SU-DHL-6 (cell line): ENCODE measurements around the gene ACOT6.
"Not testable (repeated sequence)": the region's sequence is repeated elsewhere in the genome, so short reads cannot be mapped to it uniquely, and the experiment has no call there.

Experiments
- EZH2phosphoT487 ChIP-seq: fragments of 200-600 bp; sonication (generic), shearing (Covaris generic); conservative IDR thresholded peaks from 2 replicates; pipeline ENCODE4 v1.6.1; 2018; ENCODE audit warnings: mild to moderate bottlenecking, antibody characterized with exemption, low read length, moderate library complexity, mixed read lengths
- TF ChIP-seq, protein P1 (sequence below): fragments of 200-600 bp; sonication (generic); IDR thresholded peaks from one replicate; pipeline ENCODE4 v1.5.1; 2017; ENCODE audit warnings: antibody characterized with exemption, mild to moderate bottlenecking, low read length, moderate library complexity; ENCODE audit not compliant: insufficient read depth, poor library complexity, severe bottlenecking

GRCh38 chr14:73568886-73569184 lies 43.5 kb upstream of the ACOT6 start:
- TF ChIP-seq, protein P1, sequence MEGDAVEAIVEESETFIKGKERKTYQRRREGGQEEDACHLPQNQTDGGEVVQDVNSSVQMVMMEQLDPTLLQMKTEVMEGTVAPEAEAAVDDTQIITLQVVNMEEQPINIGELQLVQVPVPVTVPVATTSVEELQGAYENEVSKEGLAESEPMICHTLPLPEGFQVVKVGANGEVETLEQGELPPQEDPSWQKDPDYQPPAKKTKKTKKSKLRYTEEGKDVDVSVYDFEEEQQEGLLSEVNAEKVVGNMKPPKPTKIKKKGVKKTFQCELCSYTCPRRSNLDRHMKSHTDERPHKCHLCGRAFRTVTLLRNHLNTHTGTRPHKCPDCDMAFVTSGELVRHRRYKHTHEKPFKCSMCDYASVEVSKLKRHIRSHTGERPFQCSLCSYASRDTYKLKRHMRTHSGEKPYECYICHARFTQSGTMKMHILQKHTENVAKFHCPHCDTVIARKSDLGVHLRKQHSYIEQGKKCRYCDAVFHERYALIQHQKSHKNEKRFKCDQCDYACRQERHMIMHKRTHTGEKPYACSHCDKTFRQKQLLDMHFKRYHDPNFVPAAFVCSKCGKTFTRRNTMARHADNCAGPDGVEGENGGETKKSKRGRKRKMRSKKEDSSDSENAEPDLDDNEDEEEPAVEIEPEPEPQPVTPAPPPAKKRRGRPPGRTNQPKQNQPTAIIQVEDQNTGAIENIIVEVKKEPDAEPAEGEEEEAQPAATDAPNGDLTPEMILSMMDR = not testable (repeated sequence)
- not testable (repeated sequence) for TF ChIP-seq EZH2phosphoT487
